Gastroesophageal sphincter (tissue), 4 donors: ENCODE results near the gene ACOT2. TPM values are rescaled to one million over a fixed set of nuclear protein-coding genes. Genes with fewer than 3 reads are reported as not detected.
"Not testable (repeated sequence)": the region's sequence is repeated elsewhere in the genome, so short reads cannot be mapped to it uniquely, and the experiment has no call there.

Source experiments
- ATAC-seq: fragments of 150-250 bp; one replicate; pipeline ENCODE4 v1.9.1; 2016; ENCODE audit warnings: mild to moderate bottlenecking, moderate library complexity
- H3K27ac ChIP-seq, 4 donors: fragments of 200-600 bp; sonication (generic) in 3 of 4; 1 replicate in 3 of 4; 2 replicates in 1 of 4; pipeline ENCODE4 v1.5.1; 2016 to 2019
- H3K27me3 ChIP-seq: fragments of 200-600 bp; sonication (generic); one replicate; pipeline ENCODE4 v1.5.1; 2019
- H3K36me3 ChIP-seq, 2 donors: fragments of 200-600 bp; sonication (generic); one replicate each; pipeline ENCODE4 v1.5.1; 2019; ENCODE audit warnings: control low read depth in 1 of 2
- H3K4me1 ChIP-seq, 3 donors: fragments of 200-600 bp; sonication (generic); 1 replicate in 2 of 3; 2 replicates in 1 of 3; pipeline ENCODE4 v1.5.1; 2016 to 2019; ENCODE audit warnings: control low read depth in 2 of 3
- H3K4me3 ChIP-seq, 2 donors: fragments of 200-600 bp; sonication (generic); one replicate each; pipeline ENCODE4 v1.5.1; 2019; ENCODE audit warnings: mild to moderate bottlenecking in 1 of 2, moderate library complexity in 1 of 2
- H3K9me3 ChIP-seq, 3 donors: fragments of 200-600 bp; sonication (generic); one replicate each; pipeline ENCODE4 v1.5.1; 2017 to 2019; ENCODE audit warnings: control low read depth in 2 of 3
- CTCF ChIP-seq, 4 experiments: fragments of 200-600 bp in 2 of 4; fragments of 450-650 bp in 2 of 4; sonication (generic) in 1 of 4; IDR thresholded peaks; one replicate each; pipeline ENCODE4 v1.5.1; 2017 to 2019; ENCODE audit warnings: antibody characterized with exemption in 4 of 4, mild to moderate bottlenecking in 2 of 4, moderate library complexity in 2 of 4
- EP300 ChIP-seq: sonication (generic); formaldehyde crosslinking; IDR thresholded peaks from one replicate; pipeline ENCODE4 v1.6.1; 2017; ENCODE audit warnings: antibody characterized with exemption, mild to moderate bottlenecking
- POLR2A ChIP-seq, 2 donors: fragments of 450-650 bp; IDR thresholded peaks; one replicate each; pipeline ENCODE4 v1.6.1; 2017; ENCODE audit warnings: antibody characterized with exemption in 2 of 2, mild to moderate bottlenecking in 2 of 2, moderate library complexity in 1 of 2
- POLR2AphosphoS5 ChIP-seq: sonication (generic); formaldehyde crosslinking; IDR thresholded peaks from one replicate; pipeline ENCODE4 v1.6.1; 2017; ENCODE audit warnings: antibody characterized with exemption
- WGBS, 2 donors: methylation state at CpG; one replicate each; pipeline ENCODE4 v1.1.5; 2018; ENCODE audit warnings: low coverage in 1 of 2; 5-methylcytosine and 5-hydroxymethylcytosine counted together
- total RNA-seq, 4 donors: library from RNA; depleted of rRNA; stranded (reverse); fragments of >200 nt; gene quantifications; one replicate each; pipeline ENCODE4 v1.1.0, GENCODE V29; 2016

Gene ACOT2
- total RNA-seq, 4 donors from 2014 or later = 37.6 to 156 (median 107) TPM

DNA sequence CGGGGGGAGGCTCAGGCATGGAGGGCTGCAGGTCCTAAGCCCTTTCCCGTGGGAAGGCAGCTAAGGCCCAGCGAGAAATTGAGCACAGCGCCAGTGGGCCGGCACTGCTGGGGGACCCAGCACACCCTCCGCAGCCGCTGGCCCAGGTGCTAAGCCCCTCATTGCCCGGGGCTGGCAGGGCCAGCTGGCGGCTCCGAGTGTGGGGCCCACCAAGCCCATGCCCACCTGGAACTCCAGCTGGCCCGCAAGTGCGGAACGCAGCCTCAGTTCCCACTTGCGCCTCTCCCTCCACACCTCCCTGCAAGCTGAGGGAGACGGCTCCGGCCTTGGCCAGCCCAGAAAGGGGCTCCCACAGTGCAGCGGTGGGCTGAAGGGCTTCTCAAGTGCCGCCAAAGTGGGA lies 2.6 kb upstream of the ACOT2 start:
- peaks cover 0 to 14% (median 11%) of the 10 kb centered on the region in 3 donors for H3K4me1 ChIP-seq
- peak overlapping the region in 3 of 4 donors; percentile 86 to 96 (median 94) for H3K27ac ChIP-seq
- ATAC-seq, H3K4me3 ChIP-seq, H3K9me3 ChIP-seq, H3K27me3 ChIP-seq, H3K36me3 ChIP-seq: not testable (repeated sequence)
- WGBS, 2 donors = 100% methylated on average over 1 of the region's 18 CpGs; no CpG with 5 or more reads in 1 of the 2 donors

DNA sequence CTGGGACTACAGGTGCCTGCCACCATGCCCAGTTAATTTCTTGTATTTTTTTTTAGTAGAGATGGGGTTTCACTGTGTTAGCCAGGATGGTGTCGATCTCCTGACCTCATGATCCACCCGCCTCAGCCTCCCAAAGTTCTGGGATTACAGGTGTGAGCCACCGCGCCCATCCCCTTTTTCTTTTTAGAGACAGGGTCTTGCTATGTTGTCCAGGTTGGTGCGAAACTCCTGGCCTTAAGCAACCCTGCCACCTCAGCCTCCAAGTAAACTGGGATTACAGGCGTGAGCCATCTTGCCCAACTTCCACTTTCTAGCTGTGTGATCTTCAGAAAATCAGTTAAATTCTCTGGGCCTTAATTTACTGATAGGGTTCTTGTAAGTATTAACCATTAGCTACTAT lies 2.1 kb upstream of the ACOT2 start:
- H3K36me3 ChIP-seq, H3K4me3 ChIP-seq, H3K9me3 ChIP-seq, H3K27me3 ChIP-seq, ATAC-seq: not testable (repeated sequence)
- WGBS, 2 donors = 96 to 98% methylated on average over 4 to 6 of the region's 6 CpGs
- Histone ChIP-seq H3K27ac (peak overlapping the region; percentile 86 to 96 (median 94)), H3K4me1 (peaks cover 0 to 14% (median 11%) of the 10 kb centered on the region in 3 donors)

DNA sequence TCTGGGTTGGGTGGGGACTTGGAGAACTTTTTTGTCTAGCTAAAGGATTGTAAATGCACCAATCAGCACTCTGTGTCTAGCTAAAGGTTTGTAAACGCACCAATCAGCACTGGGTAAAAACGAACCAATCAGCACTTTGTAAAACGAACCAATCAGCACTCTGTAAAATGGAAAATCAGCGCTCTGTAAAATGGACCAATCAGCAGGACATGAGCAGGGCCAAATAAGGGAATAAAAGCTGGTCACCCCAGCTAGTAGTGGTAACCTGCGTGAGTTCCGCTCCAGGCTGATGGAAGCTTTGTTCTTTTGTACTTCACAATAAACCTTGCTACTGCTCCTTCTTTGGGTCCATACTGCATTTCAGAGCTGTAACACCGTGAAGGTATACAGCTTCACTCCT lies 1.7 kb upstream of the ACOT2 start:
- Histone ChIP-seq H3K36me3 (no peaks in the 10 kb centered on the region), H3K27ac (peak overlapping the region; percentile 86 to 96 (median 94)), H3K27me3 (no peaks in the 10 kb centered on the region), H3K4me3 (peak overlapping the region; percentile 61 to 81), H3K9me3 (no peaks in the 10 kb centered on the region), H3K4me1 (peaks cover 0 to 14% (median 11%) of the 10 kb centered on the region in 3 donors)
- no peak for ATAC-seq
- 56 to 76% methylated on average over 6 of the region's 7 CpGs for WGBS, 2 donors
- peak in 1 of 2 donors; percentile 47 for TF ChIP-seq POLR2A (IDR thresholded peaks at IDR 0.05)
- TF ChIP-seq POLR2AphosphoS5 = no peak
- no peak for TF ChIP-seq EP300
- no peak for TF ChIP-seq CTCF (IDR thresholded peaks at IDR 0.05)

GRCh38 chr14:73567951-73568885 lies 795 bp upstream of the ACOT2 start:
- Histone ChIP-seq H3K4me3 (peak overlapping the region; percentile 61 to 81), H3K9me3 (no peaks in the 10 kb centered on the region), H3K27me3 (no peaks in the 10 kb centered on the region), H3K4me1 (peaks cover 0 to 14% (median 11%) of the 10 kb centered on the region in 3 donors), H3K27ac (peak overlapping the region; percentile 86 to 96 (median 94)), H3K36me3 (no peaks in the 10 kb centered on the region)
- TF ChIP-seq POLR2AphosphoS5 (no peak), POLR2A (IDR thresholded peaks at IDR 0.05) (peak in 1 of 2 donors; percentile 10), CTCF (IDR thresholded peaks at IDR 0.05) (peak in 1 of 4 experiments; percentile 8), EP300 (no peak)
- WGBS, 2 donors = 15 to 29% methylated on average over 7 to 16 of the region's 16 CpGs
- ATAC-seq = no peak

DNA sequence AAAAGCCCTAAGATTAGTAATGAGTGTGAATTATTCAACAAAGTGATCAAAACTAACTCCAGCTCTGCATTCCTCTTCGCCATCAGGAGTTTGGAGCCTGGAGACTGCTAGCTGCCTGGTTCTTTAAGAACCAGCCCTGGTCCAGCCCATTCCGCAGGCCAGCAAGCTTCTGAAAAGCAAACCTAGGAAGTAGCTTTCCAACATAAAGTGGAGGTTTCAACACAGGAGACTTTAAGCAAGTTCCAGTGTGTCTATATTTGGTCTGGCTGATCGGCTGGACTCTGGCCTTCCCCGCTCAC lies 178 bp upstream of the ACOT2 start:
- H3K36me3 ChIP-seq, H3K9me3 ChIP-seq, H3K27me3 ChIP-seq, ATAC-seq: not testable (repeated sequence)
- WGBS, 2 donors = 0 to 11% methylated on average over 1 to 3 of the region's 4 CpGs
- Histone ChIP-seq H3K4me1 (peaks cover 0 to 14% (median 11%) of the 10 kb centered on the region in 3 donors), H3K4me3 (peak overlapping the region; percentile 61 to 81), H3K27ac (peak overlapping the region; percentile 86 to 96 (median 94))

- Histone ChIP-seq H3K4me1 (peaks cover 0 to 14% (median 11%) of the 10 kb centered on the region in 3 donors), H3K27ac (peak overlapping the region in 1 of 4 donors; percentile 96), H3K4me3 (peak overlapping the region; percentile 12 to 61)
- peak; percentile 54 for ATAC-seq
- H3K36me3 ChIP-seq, H3K27me3 ChIP-seq, H3K9me3 ChIP-seq: not testable (repeated sequence)
- WGBS, 2 donors = 0 to 24% methylated on average over 1 to 6 of the region's 8 CpGs
- peak; percentile 41 to 76 (median 56) for TF ChIP-seq CTCF (IDR thresholded peaks at IDR 0.05)
Measured at GRCh38 chr14:73570913-73571312, 1.9 kb downstream of the ACOT2 start.

- H3K36me3 ChIP-seq = peaks cover 0 to 17% of the 10 kb centered on the region in 2 donors
- ATAC-seq, H3K4me1 ChIP-seq, H3K27me3 ChIP-seq, H3K4me3 ChIP-seq, H3K9me3 ChIP-seq, H3K27ac ChIP-seq: not testable (repeated sequence)
- 56 to 69% methylated on average over 4 to 5 of the region's 5 CpGs for WGBS, 2 donors
Measured at GRCh38 chr14:73573034-73573433, 4.0 kb downstream of the ACOT2 start.

DNA sequence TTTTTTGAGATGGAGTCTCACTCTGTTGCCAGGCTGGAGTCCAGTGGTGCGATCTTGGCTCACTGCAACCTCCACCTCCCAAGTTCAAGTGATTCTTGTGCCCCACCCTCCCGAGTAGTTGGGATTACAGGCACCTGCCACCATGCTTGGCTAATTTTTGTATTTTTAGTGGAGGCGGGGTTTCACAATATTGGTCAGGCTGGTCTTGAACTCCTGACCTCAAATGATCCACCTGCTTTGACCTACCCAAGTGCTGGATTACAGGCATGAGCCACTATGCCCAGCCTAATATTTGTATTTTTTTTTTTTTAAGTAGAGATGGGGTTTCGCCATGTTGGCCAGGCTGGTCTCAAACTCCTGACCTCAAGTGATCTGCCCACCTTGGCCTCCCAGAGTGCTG lies 4.7 kb downstream of the ACOT2 start:
- 83 to 90% methylated on average over 2 to 4 of the region's 4 CpGs for WGBS, 2 donors
- ATAC-seq, H3K27ac ChIP-seq, H3K27me3 ChIP-seq, H3K4me3 ChIP-seq, H3K9me3 ChIP-seq, H3K4me1 ChIP-seq: not testable (repeated sequence)
- H3K36me3 ChIP-seq = peaks cover 0 to 21% of the 10 kb centered on the region in 2 donors

GRCh38 chr14:73574251-73574650 lies 5.2 kb downstream of the ACOT2 start:
- not testable (repeated sequence) for H3K4me3 ChIP-seq, H3K4me1 ChIP-seq, H3K27ac ChIP-seq, H3K9me3 ChIP-seq, H3K27me3 ChIP-seq, ATAC-seq
- H3K36me3 ChIP-seq = peaks cover 0 to 21% of the 10 kb centered on the region in 2 donors
- 82% methylated on average over 4 to 6 of the region's 7 CpGs for WGBS, 2 donors
